GM19324 (cell line): ENCODE data around the gene CARS2.
"Not testable (repeated sequence)": the region's sequence is repeated elsewhere in the genome, so short reads cannot be mapped to it uniquely, and the experiment has no call there.

Experiments used
- ATAC-seq: cut with Tn5 transposase; IDR thresholded peaks from one replicate; pipeline ENCODE4 v1.9.1; 2021; ENCODE audit warnings: mild to moderate bottlenecking, moderate library complexity; ENCODE audit not compliant: unreplicated experiment, low FRiP score

Gene CARS2

GRCh38 chr13:110626521-110626920, 79.4 kb downstream of the CARS2 start:
- ATAC-seq: no peak

- ATAC-seq: no peak
Measured at GRCh38 chr13:110625771-110626321, 80.1 kb downstream of the CARS2 start.

GRCh38 chr13:110624766-110625756, 80.9 kb downstream of the CARS2 start:
- ATAC-seq: no peak

GRCh38 chr13:110620596-110620995, 85.3 kb downstream of the CARS2 start:
- ATAC-seq: no peak

GRCh38 chr13:110618780-110619179, 87.1 kb downstream of the CARS2 start:
- no peak for ATAC-seq

GRCh38 chr13:110618167-110618566, 87.7 kb downstream of the CARS2 start:
- ATAC-seq: no peak

- no peak for ATAC-seq
Measured at GRCh38 chr13:110617321-110618072, 88.4 kb downstream of the CARS2 start.

- peak; percentile 42 for ATAC-seq
Measured at GRCh38 chr13:110616103-110617101, 89.5 kb downstream of the CARS2 start.

GRCh38 chr13:110615322-110616102, 90.4 kb downstream of the CARS2 start, which contains the start of gene NAXD:
Gene NAXD (plus strand): TSS chr13:110615545. CDS start chr13:110615602, 57 bp downstream.
- ATAC-seq: peak; percentile 84

- ATAC-seq: peak; percentile 1
Measured at GRCh38 chr13:110615005-110615321, 91.0 kb downstream of the CARS2 start.

- ATAC-seq: no peak
Measured at GRCh38 chr13:110610955-110611595, 94.8 kb downstream of the CARS2 start.

GRCh38 chr13:110607675-110608224, 98.2 kb downstream of the CARS2 start:
- ATAC-seq: no peak

- ATAC-seq: not testable (repeated sequence)
Measured at GRCh38 chr13:110606281-110606680, 99.6 kb downstream of the CARS2 start.

GRCh38 chr13:110605132-110605531, 100.8 kb downstream of the CARS2 start:
- no peak for ATAC-seq

- no peak for ATAC-seq
Measured at GRCh38 chr13:110600980-110601379, 104.9 kb downstream of the CARS2 start.

- ATAC-seq: no peak
Measured at GRCh38 chr13:110600261-110600819, 105.6 kb downstream of the CARS2 start.

GRCh38 chr13:110597041-110597689, 108.8 kb downstream of the CARS2 start:
- no peak for ATAC-seq
